SU-DHL-6 (cell line): Measurements from ENCODE around the gene HSPBP1.

Experiments used
- H2AFZ ChIP-seq: fragments of 200-600 bp; sonication (generic); 2 replicates; pipeline ENCODE4 v1.6.1; 2014; ENCODE audit warnings: low read depth, mild to moderate bottlenecking, moderate library complexity, mixed read lengths, antibody characterized with exemption, low read length; ENCODE audit not compliant: severe bottlenecking
- H3F3A ChIP-seq: fragments of 200-600 bp; shearing (Covaris generic); 2 replicates; pipeline ENCODE4 v1.6.0; 2016; ENCODE audit warnings: antibody characterized with exemption, mild to moderate bottlenecking; ENCODE audit not compliant: insufficient read depth
- H3K27ac ChIP-seq: fragments of 200-600 bp; sonication (generic); 2 replicates; pipeline ENCODE4 v1.5.1; 2016; ENCODE audit warnings: low read depth, mild to moderate bottlenecking, low read length, moderate library complexity, mixed read lengths
- H3K27me3 ChIP-seq: fragments of 200-600 bp; sonication (generic), shearing (Covaris generic); 2 replicates; pipeline ENCODE4 v1.6.0; 2014; ENCODE audit warnings: mild to moderate bottlenecking, low read length
- H3K36me3 ChIP-seq: fragments of 200-600 bp; sonication (generic); 2 replicates; pipeline ENCODE4 v1.6.1; 2014; ENCODE audit warnings: mild to moderate bottlenecking, low read length, mixed read lengths
- H3K4me2 ChIP-seq: fragments of 300-600, 200-600 bp; shearing (Covaris generic), sonication (generic); 2 replicates; pipeline ENCODE4 v1.6.0; 2014; ENCODE audit warnings: low read length, low read depth, mild to moderate bottlenecking; ENCODE audit not compliant: poor library complexity, severe bottlenecking
- H3K4me3 ChIP-seq: fragments of 200-600 bp; sonication (generic); 2 replicates; pipeline ENCODE4 v1.5.1; 2014; ENCODE audit warnings: antibody characterized with exemption, low read length, mild to moderate bottlenecking, mixed read lengths; ENCODE audit not compliant: insufficient read depth, poor library complexity, severe bottlenecking
- H3K79me2 ChIP-seq: fragments of 200-600 bp; sonication (generic); 2 replicates; pipeline ENCODE4 v1.6.1; 2014; ENCODE audit warnings: mild to moderate bottlenecking, low read length, moderate library complexity; ENCODE audit not compliant: insufficient read depth
- H3K9ac ChIP-seq: fragments of 200-600 bp; sonication (generic); 2 replicates; pipeline ENCODE4 v1.7.0; 2014; ENCODE audit warnings: mild to moderate bottlenecking, low read length
- H3K9me2 ChIP-seq: fragments of 200-600 bp; sonication (generic); replicated peaks from 2 replicates; pipeline ENCODE4 v1.6.1; 2014; ENCODE audit warnings: low read length; ENCODE audit not compliant: insufficient read depth
- H3K9me3 ChIP-seq: fragments of 200-600 bp; sonication (generic); 2 replicates; pipeline ENCODE4 v1.6.1; 2014; ENCODE audit warnings: low read length, mixed read lengths; ENCODE audit not compliant: insufficient read depth
- H4K20me1 ChIP-seq: fragments of 200-600 bp; sonication (generic); 2 replicates; pipeline ENCODE4 v1.6.1; 2014; ENCODE audit warnings: low read depth, mild to moderate bottlenecking, antibody characterized with exemption, low read length, moderate library complexity, mixed read lengths
- EZH2phosphoT487 ChIP-seq: fragments of 200-600 bp; sonication (generic), shearing (Covaris generic); conservative IDR thresholded peaks from 2 replicates; pipeline ENCODE4 v1.6.1; 2018; ENCODE audit warnings: mild to moderate bottlenecking, antibody characterized with exemption, low read length, moderate library complexity, mixed read lengths
- TF ChIP-seq, protein P1 (sequence below): fragments of 200-600 bp; sonication (generic); IDR thresholded peaks from one replicate; pipeline ENCODE4 v1.5.1; 2017; ENCODE audit warnings: antibody characterized with exemption, mild to moderate bottlenecking, low read length, moderate library complexity; ENCODE audit not compliant: insufficient read depth, poor library complexity, severe bottlenecking

The HSPBP1 gene

GRCh38 chr19:55284405-55285058, 4.6 kb upstream of the HSPBP1 start:
- Histone ChIP-seq H2AFZ (no peak overlapping the region), H3K36me3 (no peaks in the 10 kb centered on the region), H3K79me2 (no peaks in the 10 kb centered on the region), H3K4me2 (no peak overlapping the region), H3K9me2 (no peaks in the 10 kb centered on the region), H3F3A (peaks cover 17% of the 10 kb centered on the region), H3K27ac (no peak overlapping the region), H3K27me3 (no peaks in the 10 kb centered on the region), H3K4me3 (no peak overlapping the region), H3K9me3 (no peaks in the 10 kb centered on the region), H4K20me1 (no peaks in the 10 kb centered on the region), H3K9ac (no peak overlapping the region)
- TF ChIP-seq, protein P1, sequence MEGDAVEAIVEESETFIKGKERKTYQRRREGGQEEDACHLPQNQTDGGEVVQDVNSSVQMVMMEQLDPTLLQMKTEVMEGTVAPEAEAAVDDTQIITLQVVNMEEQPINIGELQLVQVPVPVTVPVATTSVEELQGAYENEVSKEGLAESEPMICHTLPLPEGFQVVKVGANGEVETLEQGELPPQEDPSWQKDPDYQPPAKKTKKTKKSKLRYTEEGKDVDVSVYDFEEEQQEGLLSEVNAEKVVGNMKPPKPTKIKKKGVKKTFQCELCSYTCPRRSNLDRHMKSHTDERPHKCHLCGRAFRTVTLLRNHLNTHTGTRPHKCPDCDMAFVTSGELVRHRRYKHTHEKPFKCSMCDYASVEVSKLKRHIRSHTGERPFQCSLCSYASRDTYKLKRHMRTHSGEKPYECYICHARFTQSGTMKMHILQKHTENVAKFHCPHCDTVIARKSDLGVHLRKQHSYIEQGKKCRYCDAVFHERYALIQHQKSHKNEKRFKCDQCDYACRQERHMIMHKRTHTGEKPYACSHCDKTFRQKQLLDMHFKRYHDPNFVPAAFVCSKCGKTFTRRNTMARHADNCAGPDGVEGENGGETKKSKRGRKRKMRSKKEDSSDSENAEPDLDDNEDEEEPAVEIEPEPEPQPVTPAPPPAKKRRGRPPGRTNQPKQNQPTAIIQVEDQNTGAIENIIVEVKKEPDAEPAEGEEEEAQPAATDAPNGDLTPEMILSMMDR = no peak
- TF ChIP-seq EZH2phosphoT487 = no peak

DNA sequence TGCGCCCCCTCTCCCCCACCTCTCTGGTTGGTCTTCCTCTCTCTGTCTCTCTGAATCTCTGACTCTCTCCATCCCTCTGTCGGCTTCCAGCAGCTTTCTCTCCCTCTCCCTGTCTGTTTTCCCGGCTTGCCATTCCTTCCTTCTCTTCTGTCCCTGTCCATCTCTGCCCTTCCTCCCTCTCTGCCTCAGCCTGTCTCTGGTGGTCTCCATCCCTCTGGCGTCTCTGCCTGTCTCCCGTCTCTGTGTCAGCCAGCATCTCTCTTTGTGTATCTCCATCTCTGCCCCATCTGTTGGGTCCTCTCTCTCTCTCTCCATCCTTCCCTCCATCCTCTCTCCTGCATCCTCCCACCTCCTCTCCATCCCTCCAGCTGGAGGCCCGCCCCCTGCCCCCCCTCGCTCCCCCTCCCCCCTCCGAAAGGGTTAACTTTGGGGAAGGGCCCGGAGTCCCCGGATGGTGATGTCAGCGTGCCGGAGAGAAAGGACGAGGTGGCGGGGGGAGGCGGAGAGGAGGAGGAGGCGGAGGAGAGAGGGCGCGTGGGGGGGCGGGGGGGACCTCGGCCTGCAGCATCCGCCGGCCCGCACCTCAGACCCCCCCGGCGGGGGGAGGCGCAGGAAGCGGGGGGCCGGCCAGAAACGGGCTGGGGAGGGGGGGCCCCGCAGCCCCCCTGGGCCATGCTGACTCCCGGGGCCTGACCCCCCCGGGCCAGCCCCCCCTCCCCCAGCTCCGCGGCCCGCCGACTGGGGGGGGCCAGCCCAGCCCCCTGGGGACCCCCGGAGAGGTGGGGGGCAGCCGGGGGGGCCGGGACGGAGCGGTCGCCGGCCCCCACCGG, 3.9 kb upstream of the HSPBP1 start, which contains the start of gene BRSK1:
Gene BRSK1, plus strand, starts transcription at position 450 of the 830 bp plus-strand sequence. CDS start 446 bp downstream, outside the sequence.
- H3K4me2 ChIP-seq = no peak within 1 kb of the TSS
- TF ChIP-seq, protein P1 = no peak
- TF ChIP-seq EZH2phosphoT487 = no peak
- no peak within 1 kb of the TSS for H3K27ac ChIP-seq
- H3K27me3 ChIP-seq = no peaks in the 10 kb centered on the region
- H3K4me3 ChIP-seq = no peak within 1 kb of the TSS
- H3F3A ChIP-seq = peaks cover 17% of the 10 kb centered on the region
- H3K9me3 ChIP-seq = no peaks in the 10 kb centered on the region
- no peaks in the 10 kb centered on the region for H3K79me2 ChIP-seq
- no peaks in the 10 kb centered on the region for H4K20me1 ChIP-seq
- H3K9me2 ChIP-seq = no peaks in the 10 kb centered on the region
- H3K9ac ChIP-seq = no peak within 1 kb of the TSS
- H3K36me3 ChIP-seq = no peaks in the 10 kb centered on the region
- no peak within 1 kb of the TSS for H2AFZ ChIP-seq

GRCh38 chr19:55279340-55279739, 570 bp downstream of the HSPBP1 start:
- peak overlapping the region; percentile 60 for H2AFZ ChIP-seq
- no peaks in the 10 kb centered on the region for H4K20me1 ChIP-seq
- no peak for TF ChIP-seq EZH2phosphoT487
- TF ChIP-seq, protein P1 = no peak

More at GRCh38 chr19:55279340-55279739, 570 bp downstream of the HSPBP1 start:
- Histone ChIP-seq H3K27me3 (no peaks in the 10 kb centered on the region), H3K9ac (peak overlapping the region; percentile 66), H3K36me3 (no peaks in the 10 kb centered on the region), H3K4me2 (peak overlapping the region; percentile 73), H3K79me2 (no peaks in the 10 kb centered on the region), H3K4me3 (peak overlapping the region; percentile 80), H3K9me3 (no peaks in the 10 kb centered on the region), H3K27ac (no peak overlapping the region), H3K9me2 (no peaks in the 10 kb centered on the region), H3F3A (peaks cover 41% of the 10 kb centered on the region)
